Thyroid gland (tissue), 4 donors: ENCODE measurements around the gene ST3GAL2. TPM values are rescaled to one million over a fixed set of nuclear protein-coding genes. Genes with fewer than 3 reads are reported as not detected.
A peak's percentile ranks its signal among the peaks of the same experiment; 100 is the strongest.
"Not testable (repeated sequence)": the region's sequence is repeated elsewhere in the genome, so short reads cannot be mapped to it uniquely, and the experiment has no call there.

Experiments used
- DNase-seq, 2 donors: peaks; one replicate each; pipeline ENCODE4 v3.0.0-alpha.2; 2019
- H3K27ac ChIP-seq, 3 donors: fragments of 200-600 bp; sonication (generic); 1 replicate in 2 of 3; 2 replicates in 1 of 3; pipeline ENCODE4 v1.5.1; 2016 to 2019; ENCODE audit warnings: mild to moderate bottlenecking in 1 of 3, moderate library complexity in 1 of 3
- H3K27me3 ChIP-seq: fragments of 200-600 bp; sonication (generic); one replicate; pipeline ENCODE4 v1.5.1; 2019
- H3K36me3 ChIP-seq, 2 donors: fragments of 200-600 bp; sonication (generic); one replicate each; pipeline ENCODE4 v1.5.1; 2016 to 2019
- H3K4me1 ChIP-seq, 2 donors: fragments of 200-600 bp; sonication (generic); one replicate each; pipeline ENCODE4 v1.5.1; 2017 to 2019
- H3K4me3 ChIP-seq, 3 donors: fragments of 200-600 bp; sonication (generic); replicated peaks in 1 of 3; 1 replicate in 2 of 3; 2 replicates in 1 of 3; pipeline ENCODE4 v1.5.1; 2016; ENCODE audit warnings: mild to moderate bottlenecking in 1 of 3
- H3K9me3 ChIP-seq: fragments of 200-600 bp; sonication (generic); one replicate; pipeline ENCODE4 v1.5.1; 2017
- CTCF ChIP-seq, 6 experiments: fragments of 200-600 bp in 3 of 6; fragments of 450-650 bp in 3 of 6; sonication (generic) in 3 of 6; IDR thresholded peaks; one replicate each; pipeline ENCODE4 v1.5.1; 2016 to 2019; ENCODE audit warnings: antibody characterized with exemption in 6 of 6, mild to moderate bottlenecking in 2 of 6, inconsistent platforms in 1 of 6, moderate library complexity in 1 of 6
- POLR2A ChIP-seq, 2 donors: fragments of 450-650 bp; IDR thresholded peaks; one replicate each; pipeline ENCODE4 v1.6.1; 2017; ENCODE audit warnings: antibody characterized with exemption in 2 of 2, mild to moderate bottlenecking in 2 of 2, moderate library complexity in 1 of 2
- WGBS, 2 donors: methylation state at CpG; one replicate each; pipeline ENCODE4 v1.1.5; 2017; 5-methylcytosine and 5-hydroxymethylcytosine counted together
- intact Hi-C: fragments of 100-400 bp; cut with DNase I; formaldehyde crosslinking; loops from one replicate; pipeline ENCODE4 v1.15.1; 2023
- total RNA-seq, 4 donors: library from RNA; depleted of rRNA; stranded (reverse); fragments of >200 nt; gene quantifications; one replicate each; pipeline ENCODE4 v1.2.3, GENCODE V29; 2016

ST3GAL2 gene
- total RNA-seq, 4 donors from 2014 or later, result 11.2 to 17.4 (median 11.8) TPM

GRCh38 chr16:70455910-70456309 is 17.0 kb upstream of the ST3GAL2 start:
- intact Hi-C loops, result no loop called here
- 83 to 88% methylated on average over 7 of the region's 7 CpGs for WGBS, 2 donors
- peaks cover 0 to 8% of the 10 kb centered on the region in 2 donors for H3K4me1 ChIP-seq

DNA sequence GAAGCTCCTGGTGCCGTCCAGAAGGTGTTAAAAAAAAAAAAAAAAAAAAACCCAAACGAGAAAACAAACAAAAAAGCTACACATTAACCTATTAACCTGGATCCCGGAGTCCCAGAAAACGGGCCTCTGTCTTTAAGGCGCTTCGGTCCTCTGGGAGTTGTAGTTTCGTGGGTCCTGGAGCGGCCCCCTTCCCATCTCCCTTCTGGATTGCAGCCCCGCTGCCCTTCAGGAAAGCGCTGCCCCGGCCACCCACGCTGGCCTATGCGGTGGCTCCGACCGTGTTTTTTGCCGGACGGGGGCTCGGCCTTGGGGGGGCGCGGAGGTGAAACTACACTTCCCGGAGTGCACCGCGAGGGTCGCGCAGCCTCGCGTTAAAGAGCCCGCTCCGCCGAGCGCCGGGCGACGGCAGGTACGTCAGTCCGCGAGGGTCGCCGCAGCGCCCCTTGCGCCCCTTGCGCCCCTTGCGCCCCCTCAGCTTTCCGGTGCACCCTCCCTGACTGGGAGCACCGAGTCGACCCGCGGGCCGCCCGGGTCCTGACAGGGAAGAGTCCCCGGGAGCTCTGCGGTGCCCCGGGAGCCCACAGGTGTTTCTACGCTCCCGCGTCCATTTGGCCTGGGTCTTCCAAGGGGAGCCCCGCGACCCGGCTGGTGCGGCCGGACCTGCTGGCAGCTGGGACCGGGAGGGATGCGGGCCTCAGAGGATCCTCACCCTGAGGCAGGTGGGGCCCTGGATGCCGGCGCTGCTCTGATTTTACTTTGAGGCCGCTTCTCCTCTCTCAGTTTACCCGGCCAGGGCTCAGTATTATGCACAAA is 15.5 kb upstream of the ST3GAL2 start, which contains the start of gene FCSK:
Gene FCSK, plus strand, starts transcription at position 374 of the 813 bp plus-strand sequence. CDS start 8,596 bp downstream, outside the sequence.
- 0 to 1% methylated on average over 20 to 46 of the region's 67 CpGs for WGBS, 2 donors
- TF ChIP-seq POLR2A (IDR thresholded peaks at IDR 0.05), result peak in 1 of 2 donors; percentile 59
- peak in 1 of 6 experiments; percentile 19 for TF ChIP-seq CTCF (IDR thresholded peaks at IDR 0.05)
- H3K27ac ChIP-seq, result peak within 1 kb of the TSS; percentile 67 to 100 (median 96)
- no peaks in the 10 kb centered on the region for H3K27me3 ChIP-seq
- DNase-seq, result peak; percentile 70
- no peaks in the 10 kb centered on the region for H3K36me3 ChIP-seq
- intact Hi-C loops, result loop anchor here (5.0 kb wide), 1 partner anchor 72 kb away; no protein-coding TSS in a partner anchor
- H3K4me1 ChIP-seq, result peaks cover 0 to 8% of the 10 kb centered on the region in 2 donors
- peak within 1 kb of the TSS; percentile 74 to 94 (median 81) for H3K4me3 ChIP-seq
- no peaks in the 10 kb centered on the region for H3K9me3 ChIP-seq

More at GRCh38 chr16:70455910-70456309, 17.0 kb upstream of the ST3GAL2 start:
- TF ChIP-seq POLR2A (IDR thresholded peaks at IDR 0.05) (no peak), CTCF (IDR thresholded peaks at IDR 0.05) (no peak)
- H3K4me3 ChIP-seq, result no peak overlapping the region
- H3K27me3 ChIP-seq, result no peaks in the 10 kb centered on the region
- no peaks in the 10 kb centered on the region for H3K9me3 ChIP-seq
- no peaks in the 10 kb centered on the region for H3K36me3 ChIP-seq
- H3K27ac ChIP-seq, result no peak overlapping the region
- no peak for DNase-seq

DNA sequence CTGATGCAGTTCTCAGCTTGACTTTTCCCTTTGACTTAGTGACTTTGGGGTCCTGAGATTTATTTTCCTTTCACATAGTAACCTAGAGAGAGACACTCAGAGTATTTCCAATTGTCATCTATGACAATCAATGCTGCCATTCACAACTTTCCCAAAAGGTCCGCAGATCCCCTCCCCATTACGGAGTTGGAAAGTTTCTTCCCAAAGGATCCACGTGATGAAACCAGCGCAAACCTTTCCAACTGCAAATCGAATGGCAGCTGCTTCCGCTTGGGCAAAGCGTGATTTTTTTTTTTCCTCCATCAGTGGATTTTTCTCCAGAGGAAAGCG is 15.0 kb upstream of the ST3GAL2 start:
- intact Hi-C loops, result loop anchor here (5.0 kb wide), 1 partner anchor 72 kb away; no protein-coding TSS in a partner anchor
- TF ChIP-seq CTCF (IDR thresholded peaks at IDR 0.05) (no peak), POLR2A (IDR thresholded peaks at IDR 0.05) (no peak)
- peak in 1 of 2 donors; percentile 23 for DNase-seq
- Histone ChIP-seq H3K27me3 (no peaks in the 10 kb centered on the region), H3K4me1 (peaks cover 0 to 8% of the 10 kb centered on the region in 2 donors), H3K27ac (peak overlapping the region; percentile 67 to 100 (median 96)), H3K9me3 (no peaks in the 10 kb centered on the region), H3K4me3 (peak overlapping the region in 2 of 3 donors; percentile 74 to 94), H3K36me3 (no peaks in the 10 kb centered on the region)
- WGBS, 2 donors, result 0% methylated on average over 8 of the region's 8 CpGs

DNA sequence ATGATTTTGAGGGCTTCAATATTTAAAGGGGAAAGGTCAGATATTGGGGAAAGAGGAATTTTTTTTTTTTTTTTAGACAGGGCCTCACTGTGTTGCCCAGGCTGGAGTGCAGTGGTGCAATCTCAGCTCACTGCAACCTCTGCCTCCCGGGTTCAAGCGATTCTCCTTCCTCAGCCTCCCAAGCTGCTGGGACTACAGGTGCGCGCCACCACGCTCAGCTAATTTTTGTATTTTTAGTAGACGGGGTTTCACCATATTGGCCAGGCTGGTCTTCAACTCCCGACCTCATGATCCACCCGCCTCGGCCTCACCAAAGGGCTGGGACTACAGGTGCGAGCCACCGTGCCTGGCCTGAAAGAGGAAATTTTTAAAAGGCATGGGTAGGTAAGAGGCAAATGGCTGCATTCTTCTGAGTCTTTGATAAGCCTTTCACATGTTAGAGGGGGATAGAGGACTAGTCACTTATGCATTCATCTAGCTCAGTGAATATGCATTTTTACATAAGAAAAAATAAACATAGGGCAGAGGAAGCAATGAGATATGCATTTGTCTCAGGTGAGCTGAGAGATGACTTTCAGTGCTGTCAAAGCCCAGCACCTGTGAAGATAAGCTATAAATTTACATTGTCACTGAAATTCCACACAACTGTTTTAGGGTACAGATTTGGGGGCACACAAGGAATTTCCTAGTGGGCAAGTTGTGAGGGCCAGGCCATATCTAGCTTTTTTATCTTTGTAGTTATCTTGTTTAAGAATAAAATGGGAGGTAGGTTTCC is 14.4 kb upstream of the ST3GAL2 start:
- Histone ChIP-seq H3K4me1 (peaks cover 0 to 8% of the 10 kb centered on the region in 2 donors), H3K27me3 (no peaks in the 10 kb centered on the region), H3K27ac (peak overlapping the region in 1 of 3 donors; percentile 96), H3K4me3 (peak overlapping the region in 1 of 3 donors; percentile 94), H3K36me3 (no peaks in the 10 kb centered on the region), H3K9me3 (no peaks in the 10 kb centered on the region)
- no peak for DNase-seq
- intact Hi-C loops, result loop anchor here (5.0 kb wide), 1 partner anchor 71 kb away; no protein-coding TSS in a partner anchor
- no peak for TF ChIP-seq CTCF (IDR thresholded peaks at IDR 0.05)
- no peak for TF ChIP-seq POLR2A (IDR thresholded peaks at IDR 0.05)
- 93 to 98% methylated on average over 11 of the region's 11 CpGs for WGBS, 2 donors

DNA sequence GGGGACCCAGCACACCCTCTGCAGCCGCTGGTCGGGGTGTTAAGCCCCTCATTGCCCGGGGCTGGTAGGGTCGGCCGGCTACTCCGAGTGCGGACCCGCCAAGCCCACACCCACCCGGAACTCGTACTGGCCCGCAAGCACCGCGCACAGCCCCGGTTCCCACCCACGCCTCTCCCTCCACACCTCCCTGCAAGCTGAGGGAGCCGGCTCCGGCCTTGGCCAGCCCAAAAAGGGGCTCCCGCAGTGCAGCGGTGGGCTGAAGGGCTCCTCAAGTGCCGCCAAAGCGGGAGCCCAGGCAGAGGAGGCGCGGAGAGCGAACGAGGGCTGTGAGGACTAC is 12.1 kb upstream of the ST3GAL2 start:
- not testable (repeated sequence) for H3K4me3 ChIP-seq, H3K9me3 ChIP-seq, DNase-seq, H3K27ac ChIP-seq, H3K27me3 ChIP-seq, H3K36me3 ChIP-seq, H3K4me1 ChIP-seq
- 32 to 51% methylated on average over 10 to 24 of the region's 25 CpGs for WGBS, 2 donors
- intact Hi-C loops, result loop anchor here (5.0 kb wide), 1 partner anchor 69 kb away; no protein-coding TSS in a partner anchor

- not testable (repeated sequence) for H3K9me3 ChIP-seq, DNase-seq, H3K4me3 ChIP-seq, H3K27me3 ChIP-seq, H3K4me1 ChIP-seq, H3K27ac ChIP-seq, H3K36me3 ChIP-seq
- 87 to 88% methylated on average over 14 to 19 of the region's 37 CpGs for WGBS, 2 donors
- intact Hi-C loops, result loop anchor here (5.0 kb wide), 1 partner anchor 68 kb away; no protein-coding TSS in a partner anchor
Measured at GRCh38 chr16:70450142-70451003, 11.5 kb upstream of the ST3GAL2 start.
